Right renal pelvis (tissue), 4 donors: ENCODE measurements around the gene SLC16A2. TPM values are rescaled to one million over a fixed set of nuclear protein-coding genes. Genes with fewer than 3 reads are reported as not detected.

Source experiments
- DNase-seq, 4 donors: peaks; one replicate each; pipeline ENCODE4 v3.0.0-alpha.2; 2013; ENCODE audit warnings: low read depth in 4 of 4, low spot score in 3 of 4, missing footprints in 1 of 4
- polyA plus RNA-seq, 4 donors: library from polyadenylated mRNA; unstranded; fragments of 120-200 nt; gene quantifications; one replicate each; pipeline ENCODE4 v1.2.1, GENCODE V29; 2013; ENCODE audit not compliant: insufficient read length in 4 of 4

The SLC16A2 gene
- polyA plus RNA-seq, result 10 to 100 TPM; 29.8 to 34.2 (median 32.6) TPM

DNA sequence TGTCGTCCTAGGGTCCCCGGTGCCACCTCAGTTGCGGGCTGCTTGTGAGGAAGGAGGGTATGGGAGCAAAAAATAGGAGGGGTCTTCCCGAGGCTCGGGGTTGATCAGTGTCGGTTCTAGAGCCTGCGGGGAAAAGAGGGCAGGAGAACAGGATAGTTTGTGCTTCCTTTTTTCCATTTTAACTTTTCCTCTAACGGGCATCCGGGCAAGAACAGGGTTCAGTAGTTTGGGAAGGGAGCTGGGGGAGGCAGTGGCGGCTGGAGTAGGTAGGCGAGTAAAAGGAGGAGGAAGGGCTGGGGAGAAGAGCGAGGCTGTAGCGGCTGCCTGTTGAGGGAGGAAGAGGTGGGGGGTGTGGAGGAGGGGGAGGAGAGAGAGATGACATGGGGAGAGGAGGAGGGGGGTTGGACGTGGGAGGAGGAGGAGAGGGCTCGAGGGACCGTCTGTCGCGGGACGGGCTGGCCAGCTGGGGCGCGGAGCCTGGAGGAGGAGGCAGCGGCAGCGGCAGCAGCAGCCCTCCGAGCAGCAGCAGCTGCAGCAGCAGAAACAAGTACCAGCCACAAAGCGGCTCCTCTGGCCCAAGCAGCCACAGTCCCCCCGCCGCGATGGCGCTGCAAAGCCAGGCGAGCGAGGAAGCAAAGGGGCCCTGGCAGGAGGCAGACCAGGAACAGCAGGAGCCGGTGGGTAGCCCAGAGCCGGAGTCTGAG lies at the start of gene SLC16A2:
TSS of gene SLC16A2 (plus strand) at position 458 of the 704 bp plus-strand sequence. CDS start at position 603, 145 bp downstream.
- peak; percentile 42 to 74 (median 66) for DNase-seq

DNA sequence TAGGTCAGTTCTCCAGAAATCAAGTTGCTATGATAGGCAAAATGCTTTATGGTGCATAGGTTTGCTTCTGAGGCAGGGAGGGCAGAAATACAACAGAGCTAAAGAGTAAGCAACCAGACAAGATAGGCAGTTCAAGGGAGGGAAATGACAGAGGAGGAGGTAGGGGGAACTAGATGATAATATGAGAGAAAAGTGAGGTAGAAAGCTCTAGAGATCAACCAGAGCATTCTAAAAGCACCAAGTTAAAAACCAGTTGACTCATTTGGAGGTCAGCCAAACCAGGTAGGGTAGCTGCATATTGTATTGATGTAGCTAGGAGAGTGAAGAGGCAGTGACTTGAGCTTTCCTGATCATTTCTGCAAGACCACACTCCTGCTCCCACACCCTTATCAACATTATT lies 49.0 kb upstream of the SLC16A2 start:
- DNase-seq, result no peak

DNA sequence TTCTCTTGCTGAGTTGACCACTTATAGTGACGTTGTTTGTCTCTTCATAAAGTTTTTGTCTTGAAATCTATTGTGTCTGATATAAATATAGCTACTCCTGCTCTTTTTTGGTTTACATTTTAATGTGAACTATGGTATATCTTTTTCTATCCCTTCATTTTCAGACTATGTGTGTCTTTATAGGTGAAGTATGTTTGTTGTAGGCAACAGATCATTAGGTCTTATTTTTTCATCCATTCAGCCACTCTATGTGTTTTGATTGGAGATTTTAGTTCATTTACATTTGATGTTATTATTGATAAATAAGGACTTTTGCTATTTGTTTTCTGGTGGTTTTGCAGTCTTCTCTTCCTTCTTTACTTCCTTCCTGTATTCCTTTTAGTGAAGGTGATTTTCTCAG lies 44.0 kb upstream of the SLC16A2 start:
- DNase-seq, result no peak

DNA sequence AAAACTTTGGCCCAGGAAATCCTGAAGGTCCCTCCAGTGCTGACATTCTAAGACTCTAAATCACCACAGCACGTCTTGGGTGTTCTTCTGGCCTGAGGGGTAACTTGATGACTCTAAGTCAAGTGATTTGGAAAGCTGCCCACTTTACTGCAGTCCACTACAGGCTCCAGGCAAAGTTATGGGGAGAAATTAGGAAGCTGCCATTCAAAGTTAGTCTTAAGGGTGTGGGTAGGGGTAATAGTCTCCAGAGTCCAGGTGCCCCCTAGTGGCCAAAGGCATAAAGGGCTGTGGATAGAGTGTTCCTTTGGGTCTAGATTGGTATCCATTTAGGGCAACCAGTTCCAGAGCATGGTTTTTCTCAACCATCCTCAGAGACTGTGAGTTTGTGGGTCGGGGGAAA lies 38.7 kb upstream of the SLC16A2 start:
- peak in 3 of 4 donors; percentile 1 to 16 (median 8) for DNase-seq

DNA sequence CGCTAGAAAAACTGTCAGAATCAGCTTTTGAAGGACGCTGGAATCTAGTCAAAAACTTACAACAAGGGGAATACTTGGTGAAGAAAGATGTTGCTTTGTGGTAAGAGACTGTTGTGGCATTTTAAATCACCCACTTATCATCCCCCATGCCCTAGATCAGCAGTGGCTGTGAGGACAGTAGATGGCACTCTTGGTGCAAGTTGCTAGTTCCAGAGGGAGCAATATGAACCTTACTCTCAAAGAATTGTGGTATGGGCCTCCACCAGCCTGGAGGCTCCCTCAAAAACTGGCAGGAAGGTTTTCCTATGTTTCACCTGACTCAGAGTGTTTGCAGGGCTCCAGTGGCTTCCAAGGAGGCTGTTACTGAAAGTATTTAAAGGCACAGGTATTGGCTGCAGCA lies 37.7 kb upstream of the SLC16A2 start:
- DNase-seq, result peak in 3 of 4 donors; percentile 1 to 18 (median 3)

DNA sequence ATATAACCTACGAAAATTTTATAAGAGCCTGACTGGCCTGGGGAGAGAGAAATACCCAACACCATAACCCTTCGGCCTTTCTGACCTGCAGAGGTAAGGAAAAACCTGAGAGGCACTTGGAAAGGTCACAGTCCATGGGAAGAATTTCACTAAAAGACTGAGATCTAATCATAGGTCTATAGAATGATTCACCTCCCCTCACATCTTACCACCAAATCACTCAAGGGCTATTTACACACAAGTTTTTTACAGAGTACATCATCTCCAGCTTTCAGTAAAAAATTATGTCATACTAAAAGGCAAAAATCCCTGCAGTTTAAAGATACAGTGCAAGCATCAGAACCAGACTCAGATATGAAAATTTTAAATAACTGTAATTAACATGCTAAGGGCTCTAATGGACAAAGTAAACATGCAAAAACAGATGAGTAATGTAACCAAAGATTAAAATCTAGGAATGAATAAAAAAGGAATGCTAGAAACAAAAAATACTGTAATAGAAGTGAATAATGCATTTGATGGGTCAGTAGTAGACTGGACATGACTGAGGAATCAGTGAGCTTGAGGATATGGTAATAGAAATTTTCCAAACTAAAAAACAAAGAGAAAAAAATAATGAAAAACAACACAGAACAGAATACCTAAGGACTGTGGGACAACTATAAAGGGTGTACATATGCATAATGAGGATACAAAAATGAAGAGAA lies 32.1 kb upstream of the SLC16A2 start:
- DNase-seq, result no peak

DNA sequence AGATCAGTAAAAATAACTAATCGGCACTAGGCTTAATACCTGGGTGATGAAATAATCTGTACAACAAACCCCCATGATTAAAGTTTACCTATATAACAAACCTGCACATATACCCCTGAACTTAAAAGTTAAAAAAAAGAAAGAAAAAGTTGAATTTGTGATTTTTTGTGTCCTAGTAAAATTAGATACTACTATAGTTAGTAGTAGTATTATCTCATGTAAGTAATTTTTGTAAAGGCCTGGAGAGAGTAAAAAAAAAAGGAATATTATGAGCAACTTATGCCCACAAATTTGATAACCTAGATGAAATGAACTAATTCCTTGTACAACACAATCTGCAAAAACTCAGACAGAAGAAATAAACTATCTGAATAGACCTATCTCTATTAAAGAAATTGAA lies 25.7 kb upstream of the SLC16A2 start:
- no peak for DNase-seq

DNA sequence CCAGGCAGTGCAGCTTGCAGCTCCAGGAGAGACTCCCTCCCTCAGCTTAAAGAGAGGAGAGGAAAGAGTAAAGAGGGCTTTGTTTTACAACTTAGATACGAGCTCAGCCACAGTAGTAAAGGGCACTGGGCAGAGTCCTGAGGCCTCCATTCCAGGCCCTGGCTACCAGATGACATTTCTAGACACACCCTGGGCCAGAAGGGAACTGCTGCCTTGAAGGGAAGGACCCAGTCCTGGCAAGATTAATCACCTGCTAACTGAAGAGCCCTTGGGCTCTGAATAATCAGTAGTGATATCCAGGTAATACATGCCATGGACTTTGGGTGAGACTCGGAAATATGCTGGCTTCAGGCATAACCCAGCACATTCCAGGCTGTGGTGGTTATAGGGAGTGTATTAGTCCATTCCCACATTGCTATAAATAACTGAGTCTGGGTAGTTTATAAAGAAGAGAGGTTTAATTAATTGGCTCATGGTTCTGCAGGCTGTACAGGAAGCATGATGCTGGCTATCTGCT lies 15.3 kb upstream of the SLC16A2 start:
- no peak for DNase-seq

DNA sequence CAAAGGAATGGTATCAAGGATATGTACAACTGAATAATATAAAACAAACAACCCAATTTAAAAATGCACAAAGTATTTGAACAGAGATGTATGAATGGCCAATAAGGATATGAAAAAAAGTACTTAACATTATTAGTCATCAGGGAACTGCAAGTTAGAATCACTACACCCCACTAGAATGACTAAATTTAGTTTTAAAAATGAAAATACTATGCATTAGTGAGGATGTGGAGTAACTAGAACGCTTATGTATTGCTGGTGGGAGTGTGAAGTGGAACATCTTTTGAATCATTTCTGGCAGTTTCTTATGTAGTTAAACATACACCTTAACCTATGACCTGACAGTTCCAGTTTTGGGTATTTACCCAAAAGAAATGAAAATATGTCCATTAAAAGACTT lies 13.0 kb upstream of the SLC16A2 start:
- DNase-seq, result no peak

DNA sequence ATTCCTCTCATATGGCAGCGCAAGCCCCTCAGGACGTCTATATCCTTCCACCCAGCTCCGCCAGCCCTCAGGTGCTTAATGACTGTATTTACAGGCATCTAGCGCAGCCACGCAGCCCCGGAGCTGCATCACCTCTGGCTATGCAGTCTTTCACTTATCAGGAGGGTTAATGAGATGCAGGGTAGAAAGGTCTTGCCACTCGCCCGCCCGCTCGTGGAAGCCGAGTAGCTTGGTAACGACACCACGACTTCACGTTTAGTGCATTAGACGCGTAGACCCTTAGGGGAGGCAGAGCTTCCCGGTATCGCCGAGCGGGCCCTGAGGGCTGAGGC lies 1.5 kb upstream of the SLC16A2 start:
- no peak for DNase-seq

DNA sequence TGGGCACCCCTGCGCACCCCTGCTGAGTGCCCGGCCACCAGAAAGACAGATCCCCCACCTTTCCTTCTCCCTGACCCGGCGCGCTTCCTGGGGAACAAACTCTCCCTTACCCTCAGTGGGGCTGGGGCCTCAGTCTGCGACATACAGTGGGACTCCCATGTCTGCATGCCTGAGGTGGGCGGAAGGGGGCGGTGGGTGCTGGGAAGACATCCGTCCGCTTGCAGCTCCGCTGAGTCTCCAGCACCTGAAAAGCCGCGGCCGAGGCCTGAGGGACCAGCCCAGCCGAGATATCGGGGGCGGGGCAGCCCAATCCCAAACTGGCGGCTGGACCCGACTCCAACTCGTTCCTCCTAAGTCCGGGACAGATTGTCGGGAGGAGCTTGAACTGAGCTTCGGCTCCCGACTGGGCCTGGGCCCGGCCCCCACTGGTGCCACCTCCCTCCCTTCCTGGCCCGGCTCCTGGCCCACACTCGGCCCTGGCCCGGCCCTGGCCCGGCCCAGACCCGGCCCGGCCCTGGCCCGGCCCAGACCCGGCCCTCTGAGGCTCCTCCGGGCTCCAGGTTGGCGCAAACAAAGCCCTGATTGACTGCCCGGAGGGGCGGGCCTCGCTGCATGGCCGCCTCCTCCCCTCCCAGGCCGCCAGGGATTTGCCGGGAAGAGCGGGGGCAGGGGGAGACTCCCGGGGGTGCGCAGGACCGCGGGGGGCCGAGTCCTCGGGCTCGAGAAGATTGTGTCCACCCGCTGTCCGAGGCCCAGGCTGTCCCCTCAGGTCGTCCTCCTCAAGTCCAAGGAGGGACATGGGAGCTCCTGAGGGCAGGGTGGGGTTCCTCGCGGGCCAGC lies 877 bp upstream of the SLC16A2 start:
- peak in 2 of 4 donors; percentile 38 to 40 for DNase-seq

DNA sequence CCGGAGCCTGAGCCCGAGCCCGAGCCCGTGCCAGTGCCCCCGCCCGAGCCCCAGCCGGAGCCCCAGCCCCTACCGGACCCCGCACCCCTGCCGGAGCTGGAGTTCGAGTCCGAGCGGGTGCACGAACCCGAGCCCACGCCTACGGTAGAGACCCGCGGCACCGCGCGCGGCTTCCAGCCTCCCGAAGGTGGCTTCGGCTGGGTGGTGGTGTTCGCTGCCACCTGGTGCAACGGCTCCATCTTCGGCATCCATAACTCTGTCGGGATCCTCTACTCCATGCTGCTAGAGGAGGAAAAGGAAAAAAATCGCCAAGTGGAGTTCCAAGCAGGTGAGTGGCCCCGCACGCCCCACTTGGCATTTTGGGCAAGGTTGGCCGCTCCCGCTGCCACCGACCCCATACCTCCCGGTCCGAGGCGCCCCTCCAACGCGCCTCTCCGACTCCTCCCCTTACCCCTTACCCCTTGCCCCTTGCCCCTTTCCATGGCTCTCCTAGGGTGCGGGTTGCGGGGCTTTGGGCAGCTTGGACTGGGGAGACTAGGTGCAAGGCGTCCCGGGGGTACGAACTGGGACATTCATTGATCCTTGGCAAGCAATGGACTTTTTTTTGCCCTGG lies 553 bp downstream of the SLC16A2 start:
- no peak for DNase-seq

DNA sequence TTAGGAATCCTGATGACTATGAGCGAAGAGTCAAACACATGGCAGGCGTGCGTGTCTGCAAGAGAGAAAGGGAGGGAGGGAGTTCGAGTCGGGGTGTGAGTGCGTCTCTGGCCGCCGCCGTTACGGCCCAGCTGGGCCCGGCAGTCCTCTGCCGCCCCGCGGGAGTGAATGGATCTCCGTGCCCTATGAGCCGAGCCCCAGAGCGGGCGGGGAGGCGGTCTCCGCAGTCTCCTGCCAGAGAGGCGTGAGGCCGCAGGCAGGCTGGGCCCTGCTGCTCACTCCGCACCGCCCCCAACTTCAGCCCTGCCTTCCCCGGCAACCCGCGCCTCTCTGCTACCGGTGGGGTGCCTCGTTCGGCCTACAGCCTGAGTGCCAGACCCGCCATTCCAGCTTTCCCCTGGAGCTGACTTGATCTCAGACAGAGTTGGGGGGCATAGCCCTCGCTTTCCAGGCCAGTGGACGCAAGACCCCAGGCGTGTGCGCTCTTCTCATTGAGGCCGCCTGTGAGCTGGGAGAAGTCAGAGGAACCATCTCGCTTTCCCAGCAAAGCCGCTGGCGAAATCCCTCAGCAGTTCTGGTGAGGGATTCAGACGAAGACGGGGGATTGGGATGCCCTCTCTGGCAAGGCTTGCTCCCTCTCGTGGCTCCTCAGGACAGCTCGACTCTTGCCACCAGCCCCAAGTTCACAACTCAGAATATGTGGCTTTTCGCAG lies 1.4 kb downstream of the SLC16A2 start:
- no peak for DNase-seq

DNA sequence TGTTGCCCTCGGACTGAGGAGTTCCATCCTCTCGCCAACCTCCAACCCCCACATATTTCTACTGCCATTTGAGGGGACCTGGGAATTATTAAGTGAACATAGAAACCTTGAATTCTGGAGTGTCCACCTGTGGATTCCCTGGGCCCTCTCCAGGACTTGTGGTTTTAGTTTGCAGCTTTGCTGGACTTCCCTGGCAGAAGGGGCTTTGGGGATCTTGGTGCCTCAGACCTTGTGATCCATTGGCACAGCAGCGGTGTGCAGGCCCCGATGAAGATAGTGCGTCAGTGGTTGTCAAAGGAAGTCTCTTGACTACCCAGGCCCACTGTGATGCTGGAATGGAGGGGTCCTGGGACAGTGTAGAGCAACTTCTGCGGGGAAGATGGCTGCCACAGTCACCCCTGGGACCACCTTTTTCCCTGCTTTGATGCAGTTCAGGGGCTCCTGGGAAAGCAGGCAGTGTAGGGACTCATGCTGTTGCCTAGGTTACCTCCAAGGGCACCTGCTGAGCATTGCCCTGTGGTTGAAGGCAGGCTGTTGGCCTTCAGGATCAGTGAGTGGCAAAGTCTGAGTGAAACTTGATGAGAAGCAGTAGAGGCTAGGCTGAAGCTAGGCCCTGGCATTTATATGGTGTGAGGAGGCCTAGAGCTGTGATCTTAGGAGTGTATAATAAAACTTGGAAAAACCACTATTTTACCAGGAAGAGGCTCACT lies 2.2 kb downstream of the SLC16A2 start:
- no peak for DNase-seq

DNA sequence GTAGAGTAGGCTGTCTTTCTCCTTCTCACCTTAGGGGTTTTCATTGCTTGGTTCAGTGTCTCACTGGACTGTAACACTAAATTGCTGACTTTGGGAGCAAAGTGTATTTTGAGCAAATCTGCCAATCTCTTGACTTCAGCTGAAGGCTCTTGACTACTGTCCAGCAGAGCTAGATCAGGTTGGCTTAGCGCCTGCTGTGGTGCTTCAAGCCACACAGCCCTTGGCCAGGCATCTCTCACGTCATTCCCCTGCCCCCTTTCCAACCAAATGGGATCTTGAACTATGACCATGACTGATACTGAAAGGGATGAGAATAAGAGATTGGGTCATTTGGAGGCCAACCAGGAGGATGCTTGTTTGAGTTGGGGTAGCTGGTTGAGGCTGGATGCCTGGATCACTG lies 4.8 kb downstream of the SLC16A2 start:
- DNase-seq, result no peak

DNA sequence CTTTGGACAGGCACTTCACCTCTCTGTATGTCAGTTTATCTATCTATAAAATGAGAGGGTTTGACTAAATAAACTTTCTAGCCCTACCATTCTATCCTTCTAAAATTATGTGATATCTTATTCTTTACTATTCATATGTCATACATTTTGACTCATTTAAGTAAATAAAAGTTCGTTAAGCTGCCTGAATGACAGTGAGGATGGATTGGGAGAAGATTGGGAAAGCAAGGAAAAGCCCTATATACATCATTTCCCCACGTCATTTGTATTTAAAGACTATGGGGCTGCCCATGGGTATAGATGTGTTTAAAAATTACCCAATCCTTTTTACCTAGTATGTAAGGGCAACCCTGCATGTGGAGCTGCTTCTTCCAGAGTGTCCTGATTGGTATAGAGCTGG lies 5.3 kb downstream of the SLC16A2 start:
- DNase-seq, result no peak

DNA sequence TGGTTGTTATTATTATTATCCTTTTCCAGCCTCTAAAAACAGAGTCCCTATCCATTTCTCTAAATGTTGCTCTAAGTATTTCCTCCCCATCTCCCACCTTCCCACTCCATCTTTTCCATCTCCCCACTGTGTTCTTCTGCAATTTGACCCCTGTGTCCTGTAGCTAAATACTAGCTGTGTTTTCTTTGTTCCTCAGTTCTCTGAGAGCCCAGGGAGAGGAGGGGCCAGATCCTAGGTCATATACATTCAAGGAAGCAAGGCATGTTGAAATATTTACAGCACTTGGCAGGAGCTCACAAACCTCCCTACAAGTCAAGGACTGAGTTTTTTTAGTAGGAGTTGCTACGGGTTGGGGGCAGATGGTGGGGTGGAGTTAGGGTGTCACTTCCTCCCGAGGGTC lies 10.5 kb downstream of the SLC16A2 start:
- DNase-seq, result no peak

DNA sequence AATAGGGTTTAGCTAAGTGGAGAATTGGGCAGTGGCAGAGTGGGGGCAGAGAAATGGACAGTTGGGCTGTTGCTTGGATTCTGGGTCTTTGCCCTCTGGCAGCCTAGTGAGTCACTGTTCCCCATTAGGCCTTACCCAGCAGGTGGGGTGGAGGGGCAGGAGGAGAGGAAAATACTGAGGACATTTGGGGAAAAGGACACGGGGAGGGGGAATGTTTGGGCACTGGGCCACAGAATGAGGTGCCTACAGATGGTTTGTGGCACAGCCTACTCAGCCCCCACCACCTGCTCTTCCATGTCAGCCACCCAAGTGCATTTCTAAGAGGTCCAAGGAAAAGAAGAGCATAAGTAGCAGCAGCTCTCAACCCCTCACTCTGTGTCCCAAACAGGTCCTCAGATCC lies 13.0 kb downstream of the SLC16A2 start:
- DNase-seq, result no peak

DNA sequence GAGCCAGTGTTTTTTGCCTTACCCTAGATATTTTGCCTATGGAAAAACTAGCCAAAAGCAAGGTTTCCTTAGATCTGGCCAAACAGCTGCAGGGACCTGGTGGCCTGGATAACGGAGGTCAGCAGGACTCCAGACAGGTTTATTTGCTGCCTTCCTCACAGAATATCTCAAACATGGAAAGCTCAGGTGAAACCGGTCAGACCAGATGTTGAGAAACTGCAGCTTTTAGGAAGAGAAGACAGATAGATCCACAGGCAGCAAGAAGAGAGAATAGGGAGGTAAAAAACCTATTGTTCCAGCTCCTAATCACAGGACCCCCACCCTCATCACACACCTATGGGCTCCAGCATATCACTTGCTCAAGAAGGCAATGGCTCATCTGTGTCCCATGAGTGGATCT lies 16.2 kb downstream of the SLC16A2 start:
- no peak for DNase-seq

DNA sequence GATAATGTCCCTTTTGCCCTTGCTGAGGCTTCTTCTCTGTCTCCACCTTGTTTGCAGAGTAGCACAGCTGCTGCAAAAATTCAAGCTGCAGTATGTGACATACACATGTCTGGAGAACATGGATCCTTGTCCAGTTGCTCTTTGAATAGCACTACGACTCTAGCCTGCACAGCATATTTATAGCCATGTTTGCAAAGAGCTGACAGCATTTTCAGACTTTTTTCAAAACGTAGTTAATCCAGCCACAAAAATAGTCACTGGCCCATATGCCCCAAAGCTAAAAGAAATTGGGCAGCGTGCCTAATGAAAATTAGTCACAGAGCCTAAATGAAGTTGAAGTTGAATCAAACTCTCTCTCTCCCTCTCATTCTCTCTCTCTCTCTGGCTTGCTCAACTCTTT lies 17.5 kb downstream of the SLC16A2 start:
- DNase-seq, result no peak
